ENCODE measurements around the gene GATA2.

- TF ChIP-seq EZH2 (IDR thresholded peaks at IDR 0.05; ENCODE audit: insufficient read depth, poor library complexity, severe bottlenecking) (no peak), EZH2phosphoT487 (IDR thresholded peaks at IDR 0.05; ENCODE audit: insufficient read depth, low read depth) (no peak)
Observed at GRCh38 chr3:128434524-128434923, 58.5 kb downstream of the GATA2 start.
